Trophoblast cell (in vitro differentiated cells and primary cell): ENCODE results near the gene ADAMTS12.

Experiments used
- DNase-seq, 2 donors: peaks; one replicate each; pipeline ENCODE4 v3.0.0-alpha.2; 2016
- H2AFZ ChIP-seq: 2 replicates; pipeline ENCODE4 v1.6.1; 2013; ENCODE audit warnings: low read length, moderate library complexity, mild to moderate bottlenecking; ENCODE audit not compliant: insufficient read depth, poor library complexity
- H2AK5ac ChIP-seq: 2 replicates; pipeline ENCODE4 v1.6.1; 2013; ENCODE audit warnings: mild to moderate bottlenecking, low read length
- H2BK120ac ChIP-seq: 2 replicates; pipeline ENCODE4 v1.6.1; 2013; ENCODE audit warnings: low read length, mild to moderate bottlenecking, moderate library complexity; ENCODE audit not compliant: insufficient read depth, poor library complexity
- H2BK12ac ChIP-seq: 2 replicates; pipeline ENCODE4 v1.6.1; 2013; ENCODE audit warnings: mild to moderate bottlenecking, low read length, moderate library complexity
- H2BK5ac ChIP-seq: 2 replicates; pipeline ENCODE4 v1.6.1; 2013; ENCODE audit warnings: low read length, low read depth, moderate library complexity, mild to moderate bottlenecking; ENCODE audit not compliant: poor library complexity
- H3K14ac ChIP-seq: 2 replicates; pipeline ENCODE4 v1.6.1; 2013; ENCODE audit warnings: mild to moderate bottlenecking, low read length
- H3K18ac ChIP-seq: 2 replicates; pipeline ENCODE4 v1.6.1; 2013; ENCODE audit warnings: mild to moderate bottlenecking, low read length
- H3K23ac ChIP-seq: 2 replicates; pipeline ENCODE4 v1.6.1; 2013; ENCODE audit warnings: low read length
- H3K27ac ChIP-seq: 2 replicates; pipeline ENCODE4 v1.5.1; 2013; ENCODE audit warnings: low read depth, mild to moderate bottlenecking, inconsistent platforms, low read length, moderate library complexity
- H3K27me3 ChIP-seq: 2 replicates; pipeline ENCODE4 v1.6.1; 2013; ENCODE audit warnings: inconsistent platforms, mild to moderate bottlenecking, low read length, moderate library complexity; ENCODE audit not compliant: insufficient read depth
- H3K36me3 ChIP-seq, 2 experiments: 1 replicate in 1 of 2; 2 replicates in 1 of 2; pipeline ENCODE4 v1.6.1; 2013; ENCODE audit warnings: low read length in 2 of 2, mild to moderate bottlenecking in 2 of 2, moderate library complexity in 1 of 2; ENCODE audit not compliant: insufficient read depth in 2 of 2, control insufficient read depth in 1 of 2
- H3K4ac ChIP-seq: 2 replicates; pipeline ENCODE4 v1.6.1; 2013; ENCODE audit warnings: low read depth, mild to moderate bottlenecking, low read length, moderate library complexity
- H3K4me1 ChIP-seq, 2 experiments: 1 replicate in 1 of 2; 2 replicates in 1 of 2; pipeline ENCODE4 v1.6.1; 2013; ENCODE audit warnings: low read length in 2 of 2, mild to moderate bottlenecking in 2 of 2, moderate library complexity in 1 of 2; ENCODE audit not compliant: insufficient read depth in 2 of 2, control insufficient read depth in 1 of 2
- H3K4me2 ChIP-seq: 2 replicates; pipeline ENCODE4 v1.6.1; 2013; ENCODE audit warnings: inconsistent platforms, mild to moderate bottlenecking, low read length, moderate library complexity
- H3K4me3 ChIP-seq: 2 replicates; pipeline ENCODE4 v1.5.1; 2013; ENCODE audit warnings: mild to moderate bottlenecking, low read depth, low read length, inconsistent platforms
- H3K79me1 ChIP-seq: one replicate; pipeline ENCODE4 v1.6.1; 2013; ENCODE audit warnings: low read length
- H3K79me2 ChIP-seq: 2 replicates; pipeline ENCODE4 v1.6.1; 2013; ENCODE audit warnings: low read length, mild to moderate bottlenecking; ENCODE audit not compliant: control insufficient read depth, insufficient read depth, poor library complexity
- H3K9ac ChIP-seq: 2 replicates; pipeline ENCODE4 v1.6.1; 2013; ENCODE audit warnings: mild to moderate bottlenecking, low read length
- H3K9me3 ChIP-seq: 2 replicates; pipeline ENCODE4 v1.6.1; 2013; ENCODE audit warnings: low read depth, mild to moderate bottlenecking, control low read depth, inconsistent platforms, low read length; ENCODE audit not compliant: insufficient read depth
- H4K12ac ChIP-seq: 2 replicates; pipeline ENCODE4 v1.6.1; 2013; ENCODE audit warnings: low read depth, mild to moderate bottlenecking, low read length, moderate library complexity
- H4K8ac ChIP-seq: 2 replicates; pipeline ENCODE4 v1.6.1; 2013; ENCODE audit warnings: low read depth, mild to moderate bottlenecking, low read length, moderate library complexity
- H4K91ac ChIP-seq: one replicate; pipeline ENCODE4 v1.6.1; 2013; ENCODE audit warnings: low read depth, mild to moderate bottlenecking, low read length, moderate library complexity
- WGBS: extraction: QIAGEN DNeasy Blood & Tissue Kit; methylation state at CpG from one replicate; pipeline ENCODE4 v1.1.7; 2013; ENCODE audit warnings: missing lambda C conversion rate; ENCODE audit not compliant: insufficient read length, insufficient coverage; ENCODE audit errors: extremely low coverage; 5-methylcytosine and 5-hydroxymethylcytosine counted together

Gene ADAMTS12

GRCh38 chr5:33737697-33738096, 154.1 kb downstream of the ADAMTS12 start:
- Histone ChIP-seq H4K12ac (no peak overlapping the region), H3K23ac (no peak overlapping the region), H3K4me1 (peaks cover 4 to 6% of the 10 kb centered on the region in 2 experiments), H2BK12ac (no peak overlapping the region), H3K9ac (no peak overlapping the region), H3K4me2 (no peak overlapping the region), H3K27ac (no peak overlapping the region), H2BK120ac (no peak overlapping the region), H4K91ac (no peak overlapping the region), H3K27me3 (no peaks in the 10 kb centered on the region), H2AK5ac (no peak overlapping the region), H3K14ac (no peak overlapping the region), H2AFZ (no peak overlapping the region), H3K9me3 (peaks cover 3% of the 10 kb centered on the region), H4K8ac (no peak overlapping the region), H2BK5ac (no peak overlapping the region), H3K4ac (no peak overlapping the region), H3K4me3 (no peak overlapping the region), H3K36me3 (no peaks in the 10 kb centered on the region), H3K79me2 (no peaks in the 10 kb centered on the region), H3K18ac (no peak overlapping the region), H3K79me1 (no peaks in the 10 kb centered on the region)
- no CpG with 5 or more reads among the region's 2 CpGs for WGBS
- DNase-seq, result no peak

- Histone ChIP-seq H3K4me1 (peaks cover 4 to 6% of the 10 kb centered on the region in 2 experiments), H2AK5ac (no peak overlapping the region), H3K4me3 (no peak overlapping the region), H3K79me2 (no peaks in the 10 kb centered on the region), H3K27me3 (no peaks in the 10 kb centered on the region), H3K27ac (no peak overlapping the region), H4K12ac (no peak overlapping the region), H2BK120ac (no peak overlapping the region), H2AFZ (no peak overlapping the region), H4K8ac (no peak overlapping the region), H4K91ac (no peak overlapping the region), H3K18ac (no peak overlapping the region), H3K4me2 (no peak overlapping the region), H3K23ac (no peak overlapping the region), H3K4ac (no peak overlapping the region), H2BK12ac (no peak overlapping the region), H3K79me1 (no peaks in the 10 kb centered on the region), H3K36me3 (no peaks in the 10 kb centered on the region), H3K9ac (no peak overlapping the region), H3K14ac (no peak overlapping the region), H3K9me3 (peaks cover 3% of the 10 kb centered on the region), H2BK5ac (no peak overlapping the region)
- peak in 1 of 2 donors; percentile 41 for DNase-seq
- no CpG with 5 or more reads among the region's 1 CpG for WGBS
These were observed 154.5 kb downstream of the ADAMTS12 start for GRCh38 chr5:33737284-33737683.

GRCh38 chr5:33736510-33736909, 155.3 kb downstream of the ADAMTS12 start:
- Histone ChIP-seq H3K79me2 (no peaks in the 10 kb centered on the region), H3K14ac (no peak overlapping the region), H3K4me2 (no peak overlapping the region), H3K79me1 (no peaks in the 10 kb centered on the region), H2BK12ac (no peak overlapping the region), H3K27me3 (no peaks in the 10 kb centered on the region), H3K27ac (no peak overlapping the region), H3K4me3 (no peak overlapping the region), H2AK5ac (no peak overlapping the region), H4K12ac (no peak overlapping the region), H3K9ac (no peak overlapping the region), H4K91ac (no peak overlapping the region), H3K23ac (no peak overlapping the region), H3K9me3 (peaks cover 3% of the 10 kb centered on the region), H2BK120ac (no peak overlapping the region), H2AFZ (no peak overlapping the region), H3K4ac (no peak overlapping the region), H4K8ac (no peak overlapping the region), H2BK5ac (no peak overlapping the region), H3K36me3 (no peaks in the 10 kb centered on the region), H3K18ac (no peak overlapping the region), H3K4me1 (peaks cover 4 to 7% of the 10 kb centered on the region in 2 experiments)
- WGBS, result no CpG with 5 or more reads among the region's 3 CpGs
- peak; percentile 38 to 63 for DNase-seq

GRCh38 chr5:33735072-33735471, 156.7 kb downstream of the ADAMTS12 start:
- no peak overlapping the region for H2BK120ac ChIP-seq
- no peak overlapping the region for H3K27ac ChIP-seq
- H3K18ac ChIP-seq, result no peak overlapping the region
- no peaks in the 10 kb centered on the region for H3K9me3 ChIP-seq
- H4K91ac ChIP-seq, result no peak overlapping the region
- no CpG with 5 or more reads among the region's 4 CpGs for WGBS
- no peak overlapping the region for H2AFZ ChIP-seq
- DNase-seq, result no peak
- H4K8ac ChIP-seq, result no peak overlapping the region
- H3K4me1 ChIP-seq, result peaks cover 4 to 11% of the 10 kb centered on the region in 2 experiments
- no peak overlapping the region for H3K14ac ChIP-seq
- H3K27me3 ChIP-seq, result no peaks in the 10 kb centered on the region
- no peaks in the 10 kb centered on the region for H3K36me3 ChIP-seq
- H2BK12ac ChIP-seq, result no peak overlapping the region
- no peak overlapping the region for H2BK5ac ChIP-seq
- H2AK5ac ChIP-seq, result no peak overlapping the region
- no peak overlapping the region for H3K4ac ChIP-seq
- no peak overlapping the region for H4K12ac ChIP-seq
- H3K4me2 ChIP-seq, result no peak overlapping the region
- H3K9ac ChIP-seq, result no peak overlapping the region
- no peaks in the 10 kb centered on the region for H3K79me2 ChIP-seq
- H3K79me1 ChIP-seq, result no peaks in the 10 kb centered on the region
- H3K4me3 ChIP-seq, result no peak overlapping the region
- H3K23ac ChIP-seq, result no peak overlapping the region
